ENCODE results near the gene LCLAT1.

The LCLAT1 gene

GRCh38 chr2:30447149-30448045, at the start of gene LCLAT1:
Gene LCLAT1 (plus strand): TSS chr2:30447246. CDS start chr2:30525591, 78,345 bp downstream.
- peak; percentile 89 for DNase-seq

- DNase-seq: no peak
Measured at GRCh38 chr2:30398084-30398873, 48.8 kb upstream of the LCLAT1 start.

GRCh38 chr2:30400151-30400954, 46.7 kb upstream of the LCLAT1 start:
- no peak for DNase-seq

- no peak for DNase-seq
Measured at GRCh38 chr2:30402441-30403182, 44.4 kb upstream of the LCLAT1 start.

- no peak for DNase-seq
Measured at GRCh38 chr2:30403592-30404312, 43.3 kb upstream of the LCLAT1 start.

- DNase-seq: no peak
Measured at GRCh38 chr2:30404319-30405259, 42.5 kb upstream of the LCLAT1 start.

GRCh38 chr2:30405260-30405605, 41.8 kb upstream of the LCLAT1 start:
- DNase-seq: no peak

- no peak for DNase-seq
Measured at GRCh38 chr2:30406853-30407252, 40.2 kb upstream of the LCLAT1 start.

GRCh38 chr2:30408961-30409387, 38.1 kb upstream of the LCLAT1 start:
- DNase-seq: no peak

- DNase-seq: no peak
Measured at GRCh38 chr2:30410217-30410616, 36.8 kb upstream of the LCLAT1 start.

- DNase-seq: no peak
Measured at GRCh38 chr2:30412047-30412683, 34.9 kb upstream of the LCLAT1 start.

- DNase-seq: no peak
Measured at GRCh38 chr2:30412684-30413570, 34.1 kb upstream of the LCLAT1 start.

GRCh38 chr2:30414961-30415360, 32.1 kb upstream of the LCLAT1 start:
- no peak for DNase-seq

GRCh38 chr2:30417253-30417652, 29.8 kb upstream of the LCLAT1 start:
- DNase-seq: no peak

GRCh38 chr2:30421026-30421603, 25.9 kb upstream of the LCLAT1 start:
- DNase-seq: no peak

- DNase-seq: peak; percentile 46
Measured at GRCh38 chr2:30421604-30422443, 25.2 kb upstream of the LCLAT1 start.

- peak; percentile 81 for DNase-seq
Measured at GRCh38 chr2:30422444-30423040, 24.5 kb upstream of the LCLAT1 start.

Measured in activated CD8-positive, alpha-beta memory T cell treated with anti-CD3 and anti-CD28 coated beads, Interleukin-2, amount 50 U/mL, for 4 hours (primary cell).